Medulla oblongata (tissue), 1 donor: ENCODE data around the gene NME4.

Experiments
- DNase-seq: peaks from one replicate; pipeline ENCODE4 v3.0.0-alpha.2; 2015; ENCODE audit errors: extremely low spot score

The NME4 gene

DNA sequence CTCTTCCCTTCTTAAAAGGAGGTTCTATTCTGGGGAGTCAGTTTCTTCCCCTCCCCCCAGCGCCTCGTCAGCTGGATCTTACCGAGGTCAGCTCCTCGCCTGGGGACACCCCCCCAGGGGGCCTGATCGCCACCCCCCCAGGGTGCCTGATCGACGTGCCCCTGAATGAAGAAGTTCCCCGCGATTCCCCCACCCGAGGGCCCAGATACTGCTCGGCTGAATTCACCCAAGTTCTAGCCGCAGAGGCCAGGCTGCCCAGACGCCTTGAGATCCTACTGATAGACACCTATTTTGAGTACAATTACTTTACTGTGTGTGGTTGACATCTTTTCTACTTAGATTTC lies 29.9 kb downstream of the NME4 start:
- DNase-seq = no peak

DNA sequence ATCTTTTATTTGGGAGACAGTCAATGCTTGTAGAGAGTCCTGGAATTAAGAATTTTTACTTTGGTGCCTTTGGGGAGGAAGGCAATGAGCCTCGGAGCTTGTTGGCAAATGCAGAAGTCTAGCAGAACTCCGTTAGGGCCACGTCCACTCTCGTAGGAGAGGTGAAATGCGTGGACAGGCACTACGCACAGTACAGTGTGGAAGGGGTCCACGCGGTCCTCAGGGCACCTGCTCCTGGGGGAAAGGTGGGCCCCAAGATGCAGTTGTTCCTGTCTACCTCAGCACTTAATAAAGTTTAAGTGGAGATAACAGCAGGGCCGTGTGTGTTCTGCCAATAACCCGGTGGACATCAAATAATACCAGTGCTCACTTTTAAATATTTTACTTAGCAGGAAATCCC lies 30.3 kb downstream of the NME4 start:
- no peak for DNase-seq

DNA sequence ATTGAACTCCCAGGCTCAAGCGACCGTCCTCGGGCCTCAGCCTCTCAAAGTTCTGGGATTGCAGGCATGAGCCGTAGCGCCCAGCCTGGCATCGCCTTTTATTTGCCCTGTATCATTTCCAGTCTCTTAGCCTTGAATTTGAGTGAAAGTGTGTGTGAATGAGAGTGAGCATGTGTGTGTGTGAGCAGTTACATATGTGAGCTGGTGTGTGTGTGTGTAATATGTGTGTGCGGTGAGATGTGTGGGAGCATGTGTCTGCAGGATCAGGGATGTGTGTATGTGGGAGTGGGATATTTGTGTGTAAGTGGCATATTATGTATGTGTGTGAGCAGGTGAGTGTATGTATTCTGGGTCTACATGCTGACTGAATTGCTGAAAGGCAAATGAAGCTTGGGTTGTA lies 33.9 kb downstream of the NME4 start:
- no peak for DNase-seq

DNA sequence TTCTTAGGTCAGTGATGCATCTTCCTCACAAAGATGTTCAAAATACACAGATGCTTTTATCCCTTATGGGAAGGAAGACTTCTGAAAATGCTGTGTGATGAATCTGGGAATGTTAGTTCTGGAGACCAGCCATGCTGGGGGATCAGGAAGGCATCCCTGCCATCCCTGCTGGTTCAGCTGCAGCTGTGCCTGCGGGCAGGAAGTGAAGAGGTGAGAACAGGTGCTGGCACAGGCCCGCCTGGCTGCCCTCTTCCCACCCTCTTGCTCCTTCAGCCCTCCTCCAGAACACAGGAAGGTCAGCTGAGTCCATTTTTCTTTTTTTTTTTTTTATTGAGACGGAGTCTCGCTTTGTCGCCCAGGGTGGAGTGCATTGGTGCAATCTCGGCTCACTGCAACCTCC lies 43.6 kb downstream of the NME4 start:
- DNase-seq = no peak

DNA sequence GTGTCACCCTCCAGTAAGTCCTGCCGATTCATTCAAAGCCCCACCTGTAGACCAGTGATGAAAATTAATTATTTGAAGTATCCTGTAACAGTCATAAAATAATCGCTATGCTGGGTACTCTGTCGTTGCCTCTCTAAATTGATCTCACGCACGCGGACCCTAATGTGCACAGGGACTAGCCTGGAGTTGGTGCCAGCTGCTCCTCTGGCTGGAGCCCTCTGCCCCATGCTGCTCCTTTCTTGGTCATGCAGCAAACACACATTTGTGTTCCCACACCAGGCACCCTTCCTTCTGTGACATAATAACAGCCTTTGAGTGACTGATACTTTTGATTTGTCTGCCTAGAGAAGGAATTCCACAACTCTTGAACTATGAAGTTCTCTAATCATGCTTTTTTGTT lies 44.4 kb downstream of the NME4 start:
- DNase-seq = no peak

DNA sequence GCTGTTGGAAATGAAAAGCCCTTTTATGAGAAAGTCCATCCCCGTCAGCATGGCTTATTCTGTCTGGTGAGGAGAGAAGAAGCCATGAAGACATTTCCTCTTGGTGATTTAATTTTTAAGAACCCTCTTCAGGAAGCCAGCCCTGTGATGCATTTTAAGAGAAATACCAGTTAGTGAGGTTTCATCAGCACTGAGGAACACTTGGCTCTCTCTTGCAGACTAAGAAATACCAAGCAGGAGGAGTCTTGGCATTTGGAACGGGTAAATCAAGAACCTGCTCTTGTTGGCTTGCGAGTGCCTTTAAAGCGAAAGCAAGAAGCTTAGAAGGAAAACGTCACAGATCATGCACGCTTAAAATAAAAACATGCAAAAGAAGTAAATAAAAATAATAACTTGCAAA lies 46.0 kb downstream of the NME4 start:
- DNase-seq = no peak

DNA sequence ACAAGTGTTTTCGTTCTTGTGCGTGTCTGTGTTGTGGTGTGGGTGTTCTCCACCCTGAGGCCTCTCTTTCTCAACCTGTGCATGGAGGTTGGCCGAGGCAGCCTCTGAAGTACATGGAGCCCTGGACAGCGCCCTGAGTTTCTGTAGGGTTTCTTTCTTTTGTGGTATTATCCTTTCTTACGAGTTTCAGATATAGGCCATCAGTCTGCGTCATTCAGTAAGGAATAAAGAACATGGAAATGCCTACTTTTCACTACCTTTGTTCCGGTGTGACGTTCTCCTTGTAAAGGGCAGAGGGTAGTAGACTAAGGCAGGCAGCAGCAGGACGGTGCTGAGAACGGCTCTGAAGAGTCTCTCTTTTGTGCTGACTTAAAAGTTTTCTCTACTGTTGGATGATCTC lies 47.0 kb downstream of the NME4 start:
- no peak for DNase-seq

DNA sequence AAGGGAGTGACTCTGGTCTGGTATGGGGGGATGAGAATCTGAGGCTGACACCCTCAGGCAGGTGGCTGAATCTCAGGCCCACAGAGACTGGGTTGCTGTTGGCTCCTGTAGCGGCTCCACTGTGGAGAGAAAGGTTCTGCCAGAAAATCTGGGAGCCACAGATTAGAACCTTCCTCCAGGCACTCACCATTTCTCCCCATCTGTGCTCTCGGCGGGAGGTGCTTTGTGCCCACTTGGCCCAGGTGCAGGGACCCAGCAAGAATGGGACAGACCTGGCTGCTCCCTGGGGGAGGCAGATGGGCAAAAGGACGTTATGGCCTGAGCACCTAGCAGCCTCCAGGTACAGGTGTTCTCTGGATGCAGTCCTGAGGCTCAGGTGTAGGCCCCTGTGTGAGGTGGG lies 48.6 kb downstream of the NME4 start:
- no peak for DNase-seq
